ENCODE data around the gene CFAP410. TPM values are rescaled to one million over a fixed set of nuclear protein-coding genes. Genes with fewer than 3 reads are reported as not detected.
"Not testable (repeated sequence)": the region's sequence is repeated elsewhere in the genome, so short reads cannot be mapped to it uniquely, and the experiment has no call there.

The CFAP410 gene
- total RNA-seq, 2 donors from 2014 or later, result 33.1 to 35.7 TPM

DNA sequence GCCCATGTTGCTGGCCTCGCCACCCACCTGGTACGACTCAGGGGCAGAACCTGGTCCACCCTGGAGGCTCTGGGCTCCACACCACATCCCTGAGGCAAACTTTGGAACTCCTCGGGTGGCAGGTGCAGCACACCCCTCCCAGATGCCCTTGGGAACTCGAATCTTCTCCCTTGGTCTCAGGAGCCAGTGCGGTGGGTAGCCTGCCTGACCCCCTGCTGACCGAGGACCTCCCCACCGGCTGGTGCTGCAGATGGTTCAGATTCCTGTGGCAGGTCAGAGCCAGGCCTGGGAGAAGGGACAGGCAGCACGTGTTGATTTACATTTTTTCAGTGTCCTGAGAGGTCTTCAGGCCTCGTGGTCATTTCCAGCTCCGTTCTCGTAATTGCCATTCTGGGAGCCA lies 6.3 kb upstream of the CFAP410 start:
- H3K27ac ChIP-seq (ENCODE audit: low read depth, low read length), result no peak overlapping the region
- Mint-ChIP-seq H3K36me3 (ENCODE audit: low read depth) (peaks cover 7% of the 10 kb centered on the region), H3K4me1 (peaks cover 28% of the 10 kb centered on the region), H3K27ac (no peak overlapping the region), H3K27me3 (ENCODE audit: insufficient read depth) (no peaks in the 10 kb centered on the region), H3K4me3 (no peak overlapping the region), H3K9me3 (peaks cover 48% of the 10 kb centered on the region)
- H3K4me3 ChIP-seq (ENCODE audit: low read length), result peak overlapping the region; percentile 74
- peaks cover 13% of the 10 kb centered on the region for H3K4me1 ChIP-seq (ENCODE audit: control insufficient read depth, insufficient read depth, low read length)
- H3K9ac ChIP-seq (ENCODE audit: extremely low read depth, low read length, poor library complexity, severe bottlenecking), result peak overlapping the region; percentile 3
- H3K9me3 ChIP-seq (ENCODE audit: control insufficient read depth, low read length), result peaks cover 26% of the 10 kb centered on the region
- H3K27me3 ChIP-seq (ENCODE audit: control insufficient read depth, insufficient read depth, low read length, poor library complexity, severe bottlenecking), result no peaks in the 10 kb centered on the region
- 63 to 88% methylated on average over 9 to 11 of the region's 11 CpGs for WGBS, 2 experiments (ENCODE audit: insufficient coverage in 1 of 2, insufficient read length in 1 of 2)
- H3K36me3 ChIP-seq (ENCODE audit: control insufficient read depth, insufficient read depth, low read length), result no peaks in the 10 kb centered on the region
- TF ChIP-seq, protein P1, sequence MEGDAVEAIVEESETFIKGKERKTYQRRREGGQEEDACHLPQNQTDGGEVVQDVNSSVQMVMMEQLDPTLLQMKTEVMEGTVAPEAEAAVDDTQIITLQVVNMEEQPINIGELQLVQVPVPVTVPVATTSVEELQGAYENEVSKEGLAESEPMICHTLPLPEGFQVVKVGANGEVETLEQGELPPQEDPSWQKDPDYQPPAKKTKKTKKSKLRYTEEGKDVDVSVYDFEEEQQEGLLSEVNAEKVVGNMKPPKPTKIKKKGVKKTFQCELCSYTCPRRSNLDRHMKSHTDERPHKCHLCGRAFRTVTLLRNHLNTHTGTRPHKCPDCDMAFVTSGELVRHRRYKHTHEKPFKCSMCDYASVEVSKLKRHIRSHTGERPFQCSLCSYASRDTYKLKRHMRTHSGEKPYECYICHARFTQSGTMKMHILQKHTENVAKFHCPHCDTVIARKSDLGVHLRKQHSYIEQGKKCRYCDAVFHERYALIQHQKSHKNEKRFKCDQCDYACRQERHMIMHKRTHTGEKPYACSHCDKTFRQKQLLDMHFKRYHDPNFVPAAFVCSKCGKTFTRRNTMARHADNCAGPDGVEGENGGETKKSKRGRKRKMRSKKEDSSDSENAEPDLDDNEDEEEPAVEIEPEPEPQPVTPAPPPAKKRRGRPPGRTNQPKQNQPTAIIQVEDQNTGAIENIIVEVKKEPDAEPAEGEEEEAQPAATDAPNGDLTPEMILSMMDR (conservative IDR thresholded peaks at IDR 0.05), result no peak
- no peak for DNase-seq

DNA sequence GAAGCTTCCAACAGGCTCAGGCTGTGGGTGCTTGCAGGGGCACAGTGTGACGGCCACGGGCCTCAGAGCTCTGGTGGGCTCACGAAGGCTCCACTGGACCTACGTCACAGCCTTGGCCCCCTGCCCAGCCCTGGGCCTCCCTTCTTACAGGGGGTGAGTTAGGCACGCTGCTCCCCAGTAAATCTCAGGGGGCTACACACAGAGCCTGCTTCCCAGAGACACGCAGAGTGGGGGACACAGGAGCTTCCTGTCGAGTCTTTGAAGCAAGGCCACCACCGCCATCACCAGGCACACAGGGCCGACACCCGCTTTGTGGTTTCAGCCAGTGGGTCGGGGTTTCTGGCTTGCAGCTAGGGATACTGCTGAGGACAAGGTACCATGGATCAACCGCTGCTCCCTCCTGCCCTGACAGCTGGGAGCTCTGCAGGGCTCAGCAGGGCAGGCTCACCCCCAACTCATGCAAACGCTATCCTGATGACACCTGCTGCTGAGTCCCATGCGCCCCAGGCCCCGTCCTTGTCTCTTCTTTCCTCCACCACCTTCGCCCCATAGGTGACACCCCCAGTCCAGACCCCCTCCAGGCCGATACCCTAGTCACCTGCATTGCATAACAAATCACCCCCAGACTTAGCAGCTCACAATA lies 5.5 kb upstream of the CFAP410 start:
- H3K4me3 ChIP-seq (ENCODE audit: low read length), result peak overlapping the region; percentile 74
- no peaks in the 10 kb centered on the region for H3K27me3 ChIP-seq (ENCODE audit: control insufficient read depth, insufficient read depth, low read length, poor library complexity, severe bottlenecking)
- H3K27me3 Mint-ChIP-seq (ENCODE audit: insufficient read depth), result no peaks in the 10 kb centered on the region
- peaks cover 22% of the 10 kb centered on the region for H3K4me1 ChIP-seq (ENCODE audit: control insufficient read depth, insufficient read depth, low read length)
- H3K36me3 ChIP-seq (ENCODE audit: control insufficient read depth, insufficient read depth, low read length), result no peaks in the 10 kb centered on the region
- TF ChIP-seq, protein P1 (conservative IDR thresholded peaks at IDR 0.05), result no peak
- peaks cover 53% of the 10 kb centered on the region for H3K9me3 Mint-ChIP-seq
- peaks cover 7% of the 10 kb centered on the region for H3K36me3 Mint-ChIP-seq (ENCODE audit: low read depth)
- no peak for DNase-seq
- H3K4me3 Mint-ChIP-seq, result no peak overlapping the region
- 93 to 94% methylated on average over 14 to 17 of the region's 17 CpGs for WGBS, 2 experiments (ENCODE audit: insufficient coverage in 1 of 2, insufficient read length in 1 of 2)
- H3K27ac ChIP-seq (ENCODE audit: low read depth, low read length), result no peak overlapping the region
- peak overlapping the region; percentile 21 for H3K27ac Mint-ChIP-seq
- H3K9ac ChIP-seq (ENCODE audit: extremely low read depth, low read length, poor library complexity, severe bottlenecking), result peak overlapping the region; percentile 88
- H3K4me1 Mint-ChIP-seq, result peaks cover 36% of the 10 kb centered on the region
- peaks cover 26% of the 10 kb centered on the region for H3K9me3 ChIP-seq (ENCODE audit: control insufficient read depth, low read length)

DNA sequence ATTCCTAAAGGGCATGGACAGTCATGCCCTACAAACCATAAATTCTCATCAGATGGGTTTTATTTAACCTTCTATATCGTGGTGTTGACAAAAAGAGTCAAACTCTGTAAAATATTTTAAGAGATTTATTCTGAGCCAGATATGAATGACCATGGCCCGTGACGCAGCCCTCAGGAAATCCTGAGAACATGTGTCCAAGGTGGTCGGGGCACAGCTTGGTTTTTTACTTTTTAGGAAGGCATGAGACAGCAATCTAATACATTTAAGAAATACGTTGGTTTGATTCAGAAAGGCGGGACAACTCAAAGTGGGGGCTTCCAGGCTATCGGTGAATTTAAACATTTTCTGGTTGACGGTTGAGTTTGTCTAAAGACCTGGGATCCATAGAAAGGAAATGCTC lies 3.8 kb upstream of the CFAP410 start:
- H3K4me1 Mint-ChIP-seq, result peaks cover 40% of the 10 kb centered on the region
- H3K9ac ChIP-seq (ENCODE audit: extremely low read depth, low read length, poor library complexity, severe bottlenecking), result peak overlapping the region; percentile 88
- H3K9me3 Mint-ChIP-seq, result peaks cover 56% of the 10 kb centered on the region
- not testable (repeated sequence) for H3K27me3 Mint-ChIP-seq (ENCODE audit: insufficient read depth); H3K36me3 Mint-ChIP-seq (ENCODE audit: low read depth); H3K27me3 ChIP-seq (ENCODE audit: control insufficient read depth, insufficient read depth, low read length, poor library complexity, severe bottlenecking); H3K27ac ChIP-seq (ENCODE audit: low read depth, low read length); DNase-seq; H3K4me3 Mint-ChIP-seq; H3K36me3 ChIP-seq (ENCODE audit: control insufficient read depth, insufficient read depth, low read length)
- peaks cover 26% of the 10 kb centered on the region for H3K9me3 ChIP-seq (ENCODE audit: control insufficient read depth, low read length)
- H3K27ac Mint-ChIP-seq, result peak overlapping the region; percentile 98
- peaks cover 22% of the 10 kb centered on the region for H3K4me1 ChIP-seq (ENCODE audit: control insufficient read depth, insufficient read depth, low read length)
- peak overlapping the region; percentile 25 for H3K4me3 ChIP-seq (ENCODE audit: low read length)
- WGBS, 2 experiments (ENCODE audit: insufficient coverage in 1 of 2, insufficient read length in 1 of 2), result 86 to 91% methylated on average over 8 of the region's 8 CpGs

DNA sequence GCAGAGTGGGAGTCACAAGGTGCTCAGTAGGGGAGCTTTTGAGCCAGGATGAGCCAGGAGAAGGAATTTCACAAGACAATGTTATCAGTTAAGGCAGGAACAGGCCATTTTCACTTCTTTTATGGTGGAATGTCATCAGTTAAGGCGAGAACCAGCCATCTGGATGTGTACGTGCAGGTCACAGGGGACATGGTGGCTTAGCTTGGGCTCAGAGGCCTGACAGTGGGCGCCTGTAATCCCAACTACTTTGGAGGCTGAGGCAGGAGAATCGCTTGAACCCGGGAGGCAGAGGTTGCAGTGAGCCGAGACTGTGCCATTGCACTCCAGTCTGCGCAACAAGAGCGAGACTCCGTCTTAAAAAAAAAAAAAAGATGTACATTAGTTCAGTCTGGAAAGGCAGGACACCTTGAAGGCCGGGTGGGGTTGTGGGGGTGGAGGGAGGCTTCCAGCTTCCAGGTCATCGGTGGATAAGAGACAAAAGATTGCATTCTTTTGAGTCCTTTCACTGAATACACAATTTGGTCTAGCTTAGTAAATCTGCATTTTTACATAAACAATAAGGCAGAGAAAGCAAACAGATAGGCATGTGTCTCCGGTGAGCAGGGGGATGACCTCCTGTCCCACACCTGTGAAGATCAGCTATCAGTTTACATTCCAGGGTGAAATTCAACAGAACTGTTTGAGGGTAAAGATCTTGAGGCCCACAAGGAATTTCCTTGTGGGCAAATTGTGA lies 2.7 kb upstream of the CFAP410 start:
- peak overlapping the region; percentile 79 for H3K27ac ChIP-seq (ENCODE audit: low read depth, low read length)
- H3K4me1 ChIP-seq (ENCODE audit: control insufficient read depth, insufficient read depth, low read length), result peaks cover 22% of the 10 kb centered on the region
- H3K9ac ChIP-seq (ENCODE audit: extremely low read depth, low read length, poor library complexity, severe bottlenecking), result peak overlapping the region; percentile 88
- not testable (repeated sequence) for H3K27me3 ChIP-seq (ENCODE audit: control insufficient read depth, insufficient read depth, low read length, poor library complexity, severe bottlenecking); H3K27me3 Mint-ChIP-seq (ENCODE audit: insufficient read depth); H3K36me3 Mint-ChIP-seq (ENCODE audit: low read depth); H3K36me3 ChIP-seq (ENCODE audit: control insufficient read depth, insufficient read depth, low read length)
- H3K4me3 ChIP-seq (ENCODE audit: low read length), result peak overlapping the region; percentile 25
- H3K4me1 Mint-ChIP-seq, result peaks cover 51% of the 10 kb centered on the region
- H3K9me3 ChIP-seq (ENCODE audit: control insufficient read depth, low read length), result peaks cover 26% of the 10 kb centered on the region
- peak overlapping the region; percentile 27 for H3K4me3 Mint-ChIP-seq
- DNase-seq, result peak; percentile 80
- peaks cover 56% of the 10 kb centered on the region for H3K9me3 Mint-ChIP-seq
- WGBS, 2 experiments (ENCODE audit: insufficient coverage in 1 of 2, insufficient read length in 1 of 2), result 45 to 75% methylated on average over 11 to 12 of the region's 12 CpGs
- peak overlapping the region; percentile 98 for H3K27ac Mint-ChIP-seq
